Measurements from ENCODE around the gene LRRTM2.

DNA sequence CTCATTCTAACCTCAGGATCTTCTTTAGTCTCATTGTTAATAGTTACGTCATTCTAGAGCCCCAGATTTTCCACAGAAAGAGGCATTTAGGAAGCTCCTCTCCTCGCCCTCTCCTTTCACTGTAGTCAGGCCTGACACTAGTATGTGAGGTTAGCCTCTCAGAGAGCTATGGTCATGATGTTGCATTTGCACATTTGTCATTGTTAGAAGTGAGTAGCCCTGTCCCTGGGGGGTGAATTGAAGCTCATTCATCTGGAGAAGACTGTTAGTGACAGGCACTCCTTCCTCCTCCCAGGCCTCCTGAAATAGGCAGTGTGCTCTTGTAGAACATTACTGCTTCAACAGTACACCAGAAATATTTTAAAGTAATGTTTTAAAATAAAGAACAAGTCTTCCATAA is 26.6 kb upstream of the LRRTM2 start:
- TF ChIP-seq BHLHE40 (IDR thresholded peaks at IDR 0.05; ENCODE audit: low read depth, low read length) (no peak), POLR2A (IDR thresholded peaks at IDR 0.05; ENCODE audit: low read depth, low read length) (no peak), RFX5 (IDR thresholded peaks at IDR 0.05; ENCODE audit: low read depth, low read length) (no peak), CHD1 (IDR thresholded peaks at IDR 0.05; ENCODE audit: low read depth, low read length) (no peak), USF2 (IDR thresholded peaks at IDR 0.05; ENCODE audit: low read depth, low read length) (no peak), MAZ (IDR thresholded peaks at IDR 0.05; ENCODE audit: borderline replicate concordance, low read depth, low read length) (no peak), RCOR1 (IDR thresholded peaks at IDR 0.05; ENCODE audit: insufficient replicate concordance, low read length) (no peak)
- TF ChIP-seq, protein P1, sequence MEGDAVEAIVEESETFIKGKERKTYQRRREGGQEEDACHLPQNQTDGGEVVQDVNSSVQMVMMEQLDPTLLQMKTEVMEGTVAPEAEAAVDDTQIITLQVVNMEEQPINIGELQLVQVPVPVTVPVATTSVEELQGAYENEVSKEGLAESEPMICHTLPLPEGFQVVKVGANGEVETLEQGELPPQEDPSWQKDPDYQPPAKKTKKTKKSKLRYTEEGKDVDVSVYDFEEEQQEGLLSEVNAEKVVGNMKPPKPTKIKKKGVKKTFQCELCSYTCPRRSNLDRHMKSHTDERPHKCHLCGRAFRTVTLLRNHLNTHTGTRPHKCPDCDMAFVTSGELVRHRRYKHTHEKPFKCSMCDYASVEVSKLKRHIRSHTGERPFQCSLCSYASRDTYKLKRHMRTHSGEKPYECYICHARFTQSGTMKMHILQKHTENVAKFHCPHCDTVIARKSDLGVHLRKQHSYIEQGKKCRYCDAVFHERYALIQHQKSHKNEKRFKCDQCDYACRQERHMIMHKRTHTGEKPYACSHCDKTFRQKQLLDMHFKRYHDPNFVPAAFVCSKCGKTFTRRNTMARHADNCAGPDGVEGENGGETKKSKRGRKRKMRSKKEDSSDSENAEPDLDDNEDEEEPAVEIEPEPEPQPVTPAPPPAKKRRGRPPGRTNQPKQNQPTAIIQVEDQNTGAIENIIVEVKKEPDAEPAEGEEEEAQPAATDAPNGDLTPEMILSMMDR (conservative IDR thresholded peaks at IDR 0.05; ENCODE audit: low read depth, low read length), result no peak
